Astrocyte of the spinal cord (primary cell): ENCODE data around the gene R3HCC1L.
"Not testable (repeated sequence)": the region's sequence is repeated elsewhere in the genome, so short reads cannot be mapped to it uniquely, and the experiment has no call there.

Source experiments
- DNase-seq: peaks from one replicate; pipeline ENCODE4 v3.0.0; 2011; ENCODE audit warnings: low read depth, low spot score
- H3K4me3 ChIP-seq: 2 replicates; pipeline ENCODE4 v1.5.1; 2011; ENCODE audit warnings: low read depth, mild to moderate bottlenecking, low read length, moderate library complexity
- CTCF ChIP-seq: IDR thresholded peaks from 2 replicates; pipeline ENCODE4 v1.5.1; 2012; ENCODE audit warnings: low read depth, mild to moderate bottlenecking, low read length, inconsistent platforms
- in situ Hi-C: cut with HindIII; loops from 2 replicates; pipeline ENCODE4 v1.10.0; 2017; ENCODE audit warnings: low sequenced_read_pairs

The R3HCC1L gene

GRCh38 chr10:98139431-98139830 lies 5.0 kb downstream of the R3HCC1L start:
- TF ChIP-seq CTCF: no peak
- in situ Hi-C loops: no loop called here
- no peak for DNase-seq
- H3K4me3 ChIP-seq: no peak overlapping the region

- no peak for TF ChIP-seq CTCF
- in situ Hi-C loops: no loop called here
- DNase-seq: no peak
- no peak overlapping the region for H3K4me3 ChIP-seq
Measured at GRCh38 chr10:98141484-98142073, 7.1 kb downstream of the R3HCC1L start.

- no peak for DNase-seq
- H3K4me3 ChIP-seq: no peak overlapping the region
- TF ChIP-seq CTCF: no peak
- in situ Hi-C loops: no loop called here
Measured at GRCh38 chr10:98144985-98145384, 10.5 kb downstream of the R3HCC1L start.

- no peak overlapping the region for H3K4me3 ChIP-seq
- no peak for TF ChIP-seq CTCF
- no peak for DNase-seq
- in situ Hi-C loops: no loop called here
Measured at GRCh38 chr10:98149858-98150257, 15.4 kb downstream of the R3HCC1L start.

- in situ Hi-C loops: no loop called here
- peak; percentile 67 for DNase-seq
- TF ChIP-seq CTCF: no peak
- H3K4me3 ChIP-seq: no peak overlapping the region
Measured at GRCh38 chr10:98150544-98150943, 16.1 kb downstream of the R3HCC1L start.

GRCh38 chr10:98152778-98153177 lies 18.3 kb downstream of the R3HCC1L start:
- DNase-seq, H3K4me3 ChIP-seq, in situ Hi-C loops: not testable (repeated sequence)

GRCh38 chr10:98153213-98153958 lies 18.9 kb downstream of the R3HCC1L start:
- DNase-seq, in situ Hi-C loops, H3K4me3 ChIP-seq: not testable (repeated sequence)
